ENCODE results near the gene WFDC5.

DNA sequence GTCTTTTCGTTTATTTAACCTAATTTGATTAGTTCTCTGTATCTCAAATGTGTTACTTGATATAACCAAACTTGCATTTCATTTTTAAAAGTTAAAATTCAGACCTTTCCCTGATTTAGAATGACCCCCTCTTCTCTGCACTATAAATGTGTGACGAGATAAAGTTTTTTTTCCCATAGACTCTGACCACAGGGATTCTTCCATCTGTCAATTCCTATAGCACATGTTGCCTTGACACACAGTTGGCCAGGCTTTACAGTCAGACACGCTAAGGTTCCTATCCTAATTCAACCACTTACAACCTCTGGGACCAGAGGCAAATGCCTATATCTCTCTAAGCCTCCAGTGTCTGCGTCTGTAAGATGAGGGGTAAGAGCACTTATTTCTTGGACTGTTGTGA, 54.7 kb downstream of the WFDC5 start:
- TF ChIP-seq, protein P1, sequence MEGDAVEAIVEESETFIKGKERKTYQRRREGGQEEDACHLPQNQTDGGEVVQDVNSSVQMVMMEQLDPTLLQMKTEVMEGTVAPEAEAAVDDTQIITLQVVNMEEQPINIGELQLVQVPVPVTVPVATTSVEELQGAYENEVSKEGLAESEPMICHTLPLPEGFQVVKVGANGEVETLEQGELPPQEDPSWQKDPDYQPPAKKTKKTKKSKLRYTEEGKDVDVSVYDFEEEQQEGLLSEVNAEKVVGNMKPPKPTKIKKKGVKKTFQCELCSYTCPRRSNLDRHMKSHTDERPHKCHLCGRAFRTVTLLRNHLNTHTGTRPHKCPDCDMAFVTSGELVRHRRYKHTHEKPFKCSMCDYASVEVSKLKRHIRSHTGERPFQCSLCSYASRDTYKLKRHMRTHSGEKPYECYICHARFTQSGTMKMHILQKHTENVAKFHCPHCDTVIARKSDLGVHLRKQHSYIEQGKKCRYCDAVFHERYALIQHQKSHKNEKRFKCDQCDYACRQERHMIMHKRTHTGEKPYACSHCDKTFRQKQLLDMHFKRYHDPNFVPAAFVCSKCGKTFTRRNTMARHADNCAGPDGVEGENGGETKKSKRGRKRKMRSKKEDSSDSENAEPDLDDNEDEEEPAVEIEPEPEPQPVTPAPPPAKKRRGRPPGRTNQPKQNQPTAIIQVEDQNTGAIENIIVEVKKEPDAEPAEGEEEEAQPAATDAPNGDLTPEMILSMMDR (IDR thresholded peaks at IDR 0.05) = no peak
- no peak for TF ChIP-seq POLR2AphosphoS5 (IDR thresholded peaks at IDR 0.05)
- no peak for TF ChIP-seq POLR2A (IDR thresholded peaks at IDR 0.05)
- no peak for TF ChIP-seq EP300 (IDR thresholded peaks at IDR 0.05)

All from gastroesophageal sphincter (tissue), 3 donors.